Neuron (in vitro differentiated cells): Measurements from ENCODE around the gene TRAK2.
"Not testable (repeated sequence)": the region's sequence is repeated elsewhere in the genome, so short reads cannot be mapped to it uniquely, and the experiment has no call there.

Experiments
- H2AFZ ChIP-seq: one replicate; pipeline ENCODE4 v1.6.1; 2013; ENCODE audit warnings: low read depth, mild to moderate bottlenecking, inconsistent platforms, low read length, moderate library complexity
- H3K27me3 ChIP-seq: one replicate; pipeline ENCODE4 v1.6.1; 2013; ENCODE audit warnings: low read length; ENCODE audit not compliant: insufficient read depth
- H3K36me3 ChIP-seq: one replicate; pipeline ENCODE4 v1.6.1; 2013; ENCODE audit warnings: low read length; ENCODE audit not compliant: insufficient read depth
- H3K4me1 ChIP-seq: one replicate; pipeline ENCODE4 v1.6.1; 2013; ENCODE audit warnings: low read length; ENCODE audit not compliant: insufficient read depth
- H3K4me3 ChIP-seq: 2 replicates; pipeline ENCODE4 v1.5.1; 2013; ENCODE audit warnings: mild to moderate bottlenecking, low read length, moderate library complexity
- H3K9me3 ChIP-seq: one replicate; pipeline ENCODE4 v1.6.1; 2013; ENCODE audit warnings: low read length

TRAK2 gene

GRCh38 chr2:201451292-201452057, at the start of gene TRAK2, which contains the start of gene STRADB:
TSS of gene TRAK2 (minus strand) at chr2:201451458. CDS start at chr2:201420507, 30,951 bp downstream.
TSS of gene STRADB (plus strand) at chr2:201451740. CDS start at chr2:201454841, 3,101 bp downstream.
- Histone ChIP-seq H3K4me1 (peaks cover 14% of the 10 kb centered on the region), H3K4me3 (peak within 1 kb of the TSS; percentile 91), H3K27me3 (no peaks in the 10 kb centered on the region), H2AFZ (peak within 1 kb of the TSS; percentile 94), H3K9me3 (no peaks in the 10 kb centered on the region), H3K36me3 (no peaks in the 10 kb centered on the region)

- no peak overlapping the region for H2AFZ ChIP-seq
- H3K4me1 ChIP-seq: no peaks in the 10 kb centered on the region
- H3K27me3 ChIP-seq: no peaks in the 10 kb centered on the region
- peaks cover 2% of the 10 kb centered on the region for H3K9me3 ChIP-seq
- no peak overlapping the region for H3K4me3 ChIP-seq
- no peaks in the 10 kb centered on the region for H3K36me3 ChIP-seq
Observed at GRCh38 chr2:201500534-201500933, 49.3 kb upstream of the TRAK2 start.

GRCh38 chr2:201496785-201497184, 45.5 kb upstream of the TRAK2 start:
- no peak overlapping the region for H2AFZ ChIP-seq
- H3K9me3 ChIP-seq: no peaks in the 10 kb centered on the region
- no peak overlapping the region for H3K4me3 ChIP-seq
- no peaks in the 10 kb centered on the region for H3K36me3 ChIP-seq
- H3K27me3 ChIP-seq: no peaks in the 10 kb centered on the region
- H3K4me1 ChIP-seq: no peaks in the 10 kb centered on the region

GRCh38 chr2:201490291-201490690, 39.0 kb upstream of the TRAK2 start:
- Histone ChIP-seq H3K4me3 (no peak overlapping the region), H3K36me3 (no peaks in the 10 kb centered on the region), H3K4me1 (no peaks in the 10 kb centered on the region), H3K9me3 (no peaks in the 10 kb centered on the region), H3K27me3 (no peaks in the 10 kb centered on the region), H2AFZ (no peak overlapping the region)

- Histone ChIP-seq H2AFZ (no peak overlapping the region), H3K4me3 (no peak overlapping the region), H3K9me3 (peaks cover 5% of the 10 kb centered on the region), H3K4me1 (no peaks in the 10 kb centered on the region), H3K36me3 (peaks cover 6% of the 10 kb centered on the region), H3K27me3 (no peaks in the 10 kb centered on the region)
Observed at GRCh38 chr2:201484805-201485204, 33.5 kb upstream of the TRAK2 start.

- not testable (repeated sequence) for H2AFZ ChIP-seq, H3K4me1 ChIP-seq, H3K27me3 ChIP-seq, H3K4me3 ChIP-seq, H3K9me3 ChIP-seq
- H3K36me3 ChIP-seq: peaks cover 11% of the 10 kb centered on the region
Observed at GRCh38 chr2:201483758-201484157, 32.5 kb upstream of the TRAK2 start.

GRCh38 chr2:201483342-201483741, 32.1 kb upstream of the TRAK2 start:
- H3K36me3 ChIP-seq: peaks cover 14% of the 10 kb centered on the region
- H2AFZ ChIP-seq: no peak overlapping the region
- H3K4me1 ChIP-seq: no peaks in the 10 kb centered on the region
- no peak overlapping the region for H3K4me3 ChIP-seq
- no peaks in the 10 kb centered on the region for H3K27me3 ChIP-seq
- peaks cover 5% of the 10 kb centered on the region for H3K9me3 ChIP-seq

- H3K4me3 ChIP-seq: no peak overlapping the region
- peaks cover 22% of the 10 kb centered on the region for H3K36me3 ChIP-seq
- peaks cover 5% of the 10 kb centered on the region for H3K9me3 ChIP-seq
- H3K27me3 ChIP-seq: no peaks in the 10 kb centered on the region
- H2AFZ ChIP-seq: no peak overlapping the region
- no peaks in the 10 kb centered on the region for H3K4me1 ChIP-seq
Observed at GRCh38 chr2:201482543-201482942, 31.3 kb upstream of the TRAK2 start.

- peaks cover 44% of the 10 kb centered on the region for H3K36me3 ChIP-seq
- H3K4me1 ChIP-seq: no peaks in the 10 kb centered on the region
- peaks cover 2% of the 10 kb centered on the region for H3K9me3 ChIP-seq
Observed at GRCh38 chr2:201472411-201472810, 21.2 kb upstream of the TRAK2 start.

GRCh38 chr2:201471732-201472393, 20.6 kb upstream of the TRAK2 start:
- H2AFZ ChIP-seq: no peak overlapping the region
- no peaks in the 10 kb centered on the region for H3K4me1 ChIP-seq
- H3K9me3 ChIP-seq: peaks cover 2% of the 10 kb centered on the region
- H3K27me3 ChIP-seq: no peaks in the 10 kb centered on the region
- no peak overlapping the region for H3K4me3 ChIP-seq
- peaks cover 43% of the 10 kb centered on the region for H3K36me3 ChIP-seq

More at GRCh38 chr2:201472411-201472810, 21.2 kb upstream of the TRAK2 start:
- Histone ChIP-seq H3K27me3 (no peaks in the 10 kb centered on the region), H3K4me3 (no peak overlapping the region), H2AFZ (no peak overlapping the region)

GRCh38 chr2:201470821-201471731, 19.8 kb upstream of the TRAK2 start:
- Histone ChIP-seq H3K4me1 (no peaks in the 10 kb centered on the region), H3K4me3 (no peak overlapping the region), H3K36me3 (peaks cover 43% of the 10 kb centered on the region), H2AFZ (no peak overlapping the region), H3K9me3 (peaks cover 2% of the 10 kb centered on the region), H3K27me3 (no peaks in the 10 kb centered on the region)

GRCh38 chr2:201467666-201468065, 16.4 kb upstream of the TRAK2 start:
- Histone ChIP-seq H3K4me1 (no peaks in the 10 kb centered on the region), H2AFZ (no peak overlapping the region), H3K27me3 (no peaks in the 10 kb centered on the region), H3K36me3 (peaks cover 41% of the 10 kb centered on the region), H3K4me3 (no peak overlapping the region), H3K9me3 (no peaks in the 10 kb centered on the region)
